K562 (cell line): ENCODE results near the gene ZDHHC11.
"Not testable (repeated sequence)": the region's sequence is repeated elsewhere in the genome, so short reads cannot be mapped to it uniquely, and the experiment has no call there.

Experiments
- BACH1 ChIP-seq: fragments of 200-800 bp; sonication (Bioruptor generic); IDR thresholded peaks from 2 replicates; pipeline ENCODE4 v1.6.1; 2016; ENCODE audit warnings: missing genetic modification characterization, missing compliant biosample characterization
- HDAC6 ChIP-seq: IDR thresholded peaks from 2 replicates; pipeline ENCODE4 v1.6.1; 2012; ENCODE audit warnings: low read depth, mild to moderate bottlenecking, control low read depth, inconsistent platforms, low read length, moderate library complexity
- JUNB ChIP-seq: fragments of 450-650 bp; formaldehyde crosslinking; conservative IDR thresholded peaks from 2 replicates; pipeline ENCODE4 v1.4.0; 2020; ENCODE audit warnings: mild to moderate bottlenecking
- POLR2A ChIP-seq: fragments of 450-650 bp; conservative IDR thresholded peaks from 2 replicates; pipeline ENCODE4 v1.6.1; 2016
- RAD21 ChIP-seq, 2 experiments: fragments of 250-450 bp in 1 of 2; fragments of 450-650 bp in 1 of 2; sonication (Bioruptor Pico) in 1 of 2; formaldehyde crosslinking in 1 of 2; IDR thresholded peaks in 1 of 2; conservative IDR thresholded peaks in 1 of 2; 2 replicates each; pipeline versions ENCODE4 v1.4.0 to v1.8.0; 2020 to 2022; ENCODE audit warnings: mild to moderate bottlenecking in 2 of 2, moderate library complexity in 1 of 2
- SMC3 ChIP-seq: conservative IDR thresholded peaks from 2 replicates; pipeline ENCODE4 v1.6.1; 2011; ENCODE audit warnings: low read depth, low read length, improper control_type of control experiment; ENCODE audit not compliant: insufficient read depth
- TBL1XR1 ChIP-seq, 2 experiments: IDR thresholded peaks; 2 replicates each; pipeline ENCODE4 v1.6.1; 2012; ENCODE audit warnings: improper control_type of control experiment in 2 of 2, low read length in 2 of 2, mild to moderate bottlenecking in 1 of 2
- YY1 ChIP-seq, 3 experiments: IDR thresholded peaks; 2 replicates each; pipeline ENCODE4 v1.6.1; 2011; ENCODE audit warnings: low read length in 2 of 3, mild to moderate bottlenecking in 2 of 3, moderate library complexity in 2 of 3, borderline replicate concordance in 1 of 3, control low read depth in 1 of 3, low read depth in 1 of 3; ENCODE audit not compliant: insufficient read depth in 3 of 3, insufficient replicate concordance in 2 of 3, control insufficient read depth in 1 of 3, insufficient read length in 1 of 3; ENCODE audit errors: extremely low read depth in 1 of 3
- TF ChIP-seq, protein P1 (sequence below), 3 experiments: IDR thresholded peaks in 2 of 3; conservative IDR thresholded peaks in 1 of 3; 2 replicates each; pipeline ENCODE4 v1.5.1; 2011 to 2012; ENCODE audit warnings: low read length in 3 of 3, mild to moderate bottlenecking in 3 of 3, control low read depth in 2 of 3, improper control_type of control experiment in 1 of 3, inconsistent platforms in 1 of 3, low read depth in 1 of 3, mixed read lengths in 1 of 3, moderate library complexity in 1 of 3; ENCODE audit not compliant: insufficient read depth in 2 of 3

DNA sequence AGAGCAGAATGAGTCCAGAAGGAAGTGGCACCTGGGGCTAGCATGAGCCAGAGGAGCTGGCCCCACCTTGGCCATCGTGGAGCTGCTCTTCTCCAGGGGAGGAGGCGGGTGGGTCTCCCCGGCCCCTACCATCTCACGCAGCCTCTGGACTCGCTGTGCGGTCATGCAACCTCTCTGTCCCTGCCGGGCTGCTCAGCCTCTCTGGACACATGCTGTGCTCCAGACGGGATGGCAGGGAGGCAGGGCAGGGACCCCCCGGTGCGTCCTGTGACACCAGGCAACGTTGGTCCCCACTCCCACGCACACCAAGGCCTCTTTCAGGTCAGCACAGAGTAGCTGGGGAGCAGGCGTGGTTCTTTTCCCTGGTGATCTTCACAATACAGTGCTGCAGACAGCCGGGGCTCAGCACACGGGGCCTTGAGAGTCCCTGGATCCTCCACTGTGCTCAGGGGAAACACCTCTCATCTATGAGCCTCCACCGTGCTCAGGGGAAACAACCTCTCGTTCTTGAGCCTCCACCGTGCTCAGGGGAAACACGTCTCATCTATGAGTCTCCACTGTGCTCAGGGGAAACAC is 97.1 kb downstream of the ZDHHC11 start:
- TF ChIP-seq, protein P1, sequence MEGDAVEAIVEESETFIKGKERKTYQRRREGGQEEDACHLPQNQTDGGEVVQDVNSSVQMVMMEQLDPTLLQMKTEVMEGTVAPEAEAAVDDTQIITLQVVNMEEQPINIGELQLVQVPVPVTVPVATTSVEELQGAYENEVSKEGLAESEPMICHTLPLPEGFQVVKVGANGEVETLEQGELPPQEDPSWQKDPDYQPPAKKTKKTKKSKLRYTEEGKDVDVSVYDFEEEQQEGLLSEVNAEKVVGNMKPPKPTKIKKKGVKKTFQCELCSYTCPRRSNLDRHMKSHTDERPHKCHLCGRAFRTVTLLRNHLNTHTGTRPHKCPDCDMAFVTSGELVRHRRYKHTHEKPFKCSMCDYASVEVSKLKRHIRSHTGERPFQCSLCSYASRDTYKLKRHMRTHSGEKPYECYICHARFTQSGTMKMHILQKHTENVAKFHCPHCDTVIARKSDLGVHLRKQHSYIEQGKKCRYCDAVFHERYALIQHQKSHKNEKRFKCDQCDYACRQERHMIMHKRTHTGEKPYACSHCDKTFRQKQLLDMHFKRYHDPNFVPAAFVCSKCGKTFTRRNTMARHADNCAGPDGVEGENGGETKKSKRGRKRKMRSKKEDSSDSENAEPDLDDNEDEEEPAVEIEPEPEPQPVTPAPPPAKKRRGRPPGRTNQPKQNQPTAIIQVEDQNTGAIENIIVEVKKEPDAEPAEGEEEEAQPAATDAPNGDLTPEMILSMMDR (IDR thresholded peaks at IDR 0.05 in 2 of 3, conservative IDR thresholded peaks at IDR 0.05 in 1 of 3; ENCODE audit: insufficient read depth in 2 of 3, low read depth in 1 of 3, low read length in 3 of 3): not testable (repeated sequence)
- not testable (repeated sequence) for TF ChIP-seq TBL1XR1 (IDR thresholded peaks at IDR 0.05; ENCODE audit: low read length in 2 of 2); SMC3; JUNB; YY1 (IDR thresholded peaks at IDR 0.05; ENCODE audit: borderline replicate concordance in 1 of 3, control insufficient read depth in 1 of 3, extremely low read depth in 1 of 3, insufficient read depth in 3 of 3, insufficient read length in 1 of 3, insufficient replicate concordance in 2 of 3, low read depth in 1 of 3, low read length in 2 of 3); HDAC6; POLR2A; RAD21 (CRISPR knock-in tag; conservative IDR thresholded peaks at IDR 0.05 in 1 of 2, IDR thresholded peaks at IDR 0.05 in 1 of 2); BACH1 (tag)
